LNCaP clone FGC (cell line): ENCODE data around the gene IFNL2.

Experiments used
- DNase-seq: peaks from one replicate; pipeline ENCODE4 v3.0.0-alpha.2; 2011; ENCODE audit warnings: low read depth
- H3K4me3 ChIP-seq: 2 replicates; pipeline ENCODE4 v1.5.1; 2011; ENCODE audit warnings: mild to moderate bottlenecking, low read depth, low read length, control low read depth
- TF ChIP-seq, protein P1 (sequence below): IDR thresholded peaks from 2 replicates; pipeline ENCODE4 v1.5.1; 2012; ENCODE audit warnings: mild to moderate bottlenecking; ENCODE audit not compliant: control insufficient read depth, insufficient read depth; ENCODE audit errors: extremely low read depth

Gene IFNL2

DNA sequence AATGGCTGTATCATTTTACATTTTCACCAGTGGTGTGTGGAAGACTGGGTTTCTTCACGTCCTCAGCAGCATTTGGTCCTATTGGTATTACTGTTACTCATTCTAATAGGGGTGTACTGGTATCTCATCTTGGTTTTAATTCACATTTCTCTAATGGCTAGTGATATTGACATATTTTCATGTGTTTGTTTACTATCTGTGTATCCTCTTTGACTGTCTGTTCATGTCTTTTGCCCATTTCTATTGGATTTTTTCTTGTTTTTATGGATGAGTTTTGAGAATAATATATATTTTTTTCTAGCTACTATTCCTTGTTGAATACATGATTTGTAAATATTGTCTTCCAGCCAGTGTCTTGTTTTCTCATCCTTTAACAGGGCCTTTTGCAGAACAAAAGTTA, 13.8 kb downstream of the IFNL2 start:
- DNase-seq: no peak
- H3K4me3 ChIP-seq: no peak overlapping the region
- TF ChIP-seq, protein P1, sequence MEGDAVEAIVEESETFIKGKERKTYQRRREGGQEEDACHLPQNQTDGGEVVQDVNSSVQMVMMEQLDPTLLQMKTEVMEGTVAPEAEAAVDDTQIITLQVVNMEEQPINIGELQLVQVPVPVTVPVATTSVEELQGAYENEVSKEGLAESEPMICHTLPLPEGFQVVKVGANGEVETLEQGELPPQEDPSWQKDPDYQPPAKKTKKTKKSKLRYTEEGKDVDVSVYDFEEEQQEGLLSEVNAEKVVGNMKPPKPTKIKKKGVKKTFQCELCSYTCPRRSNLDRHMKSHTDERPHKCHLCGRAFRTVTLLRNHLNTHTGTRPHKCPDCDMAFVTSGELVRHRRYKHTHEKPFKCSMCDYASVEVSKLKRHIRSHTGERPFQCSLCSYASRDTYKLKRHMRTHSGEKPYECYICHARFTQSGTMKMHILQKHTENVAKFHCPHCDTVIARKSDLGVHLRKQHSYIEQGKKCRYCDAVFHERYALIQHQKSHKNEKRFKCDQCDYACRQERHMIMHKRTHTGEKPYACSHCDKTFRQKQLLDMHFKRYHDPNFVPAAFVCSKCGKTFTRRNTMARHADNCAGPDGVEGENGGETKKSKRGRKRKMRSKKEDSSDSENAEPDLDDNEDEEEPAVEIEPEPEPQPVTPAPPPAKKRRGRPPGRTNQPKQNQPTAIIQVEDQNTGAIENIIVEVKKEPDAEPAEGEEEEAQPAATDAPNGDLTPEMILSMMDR: no peak

DNA sequence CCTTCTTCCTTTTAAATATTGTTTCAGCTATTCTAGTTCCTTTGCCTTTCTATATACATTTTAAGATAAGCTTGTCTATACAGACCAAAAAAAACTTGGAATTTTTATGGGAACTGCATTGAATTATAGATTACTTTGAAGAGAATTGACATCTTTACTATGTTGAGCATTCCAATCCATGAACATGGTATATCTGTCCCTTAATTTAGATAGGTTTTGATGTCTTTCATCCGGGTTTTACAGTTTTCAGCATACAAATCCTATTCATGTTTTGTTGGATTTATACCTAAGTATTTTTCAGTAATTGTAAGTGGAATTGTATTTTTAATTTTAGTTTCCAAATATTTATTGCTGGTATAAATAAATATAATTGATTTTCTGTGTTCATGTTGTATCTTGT, 15.8 kb downstream of the IFNL2 start:
- H3K4me3 ChIP-seq: no peak overlapping the region
- TF ChIP-seq, protein P1: no peak
- no peak for DNase-seq

DNA sequence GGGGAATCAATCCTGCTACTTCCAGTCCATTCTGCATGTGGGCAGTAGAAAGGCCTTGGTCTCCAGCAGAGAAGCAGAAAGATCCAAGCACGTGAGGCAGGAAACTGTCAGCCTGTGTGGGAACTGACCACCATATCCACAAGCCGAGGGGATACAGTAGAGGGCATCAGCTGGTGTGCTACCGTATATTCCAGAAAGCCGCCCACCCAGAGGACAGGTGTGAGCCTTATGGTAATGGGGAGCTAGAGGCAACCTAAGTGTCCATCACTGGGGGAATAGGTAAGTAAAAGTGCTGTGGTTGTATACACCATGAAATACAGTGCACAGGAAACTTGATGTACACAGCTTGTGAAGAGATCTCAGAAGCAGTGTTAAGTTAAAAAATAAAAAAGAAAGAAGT, 25.2 kb downstream of the IFNL2 start:
- DNase-seq: no peak
- no peak overlapping the region for H3K4me3 ChIP-seq
- TF ChIP-seq, protein P1: no peak

DNA sequence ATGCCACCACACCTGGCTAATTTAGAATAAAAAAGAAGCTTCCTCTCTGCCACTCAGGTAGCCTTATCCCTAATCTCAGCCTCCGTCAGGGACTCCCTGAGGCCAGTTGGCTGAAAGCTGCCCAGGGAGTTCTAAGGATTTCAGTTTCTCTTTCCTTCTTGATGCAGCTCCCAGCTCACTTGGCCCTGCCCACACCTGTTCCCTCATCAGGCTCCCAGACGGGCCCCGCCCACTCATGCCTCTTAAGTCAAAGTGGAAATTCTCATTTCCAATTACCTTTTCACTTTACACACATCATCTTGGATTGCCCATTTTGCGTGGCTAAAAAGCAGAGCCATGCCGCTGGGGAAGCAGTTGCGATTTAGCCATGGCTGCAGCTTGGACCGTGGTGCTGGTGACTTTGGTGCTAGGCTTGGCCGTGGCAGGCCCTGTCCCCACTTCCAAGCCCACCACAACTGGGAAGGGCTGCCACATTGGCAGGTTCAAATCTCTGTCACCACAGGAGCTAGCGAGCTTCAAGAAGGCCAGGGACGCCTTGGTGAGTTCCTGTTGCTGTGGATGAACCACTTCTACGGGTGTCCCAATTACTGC, 28.0 kb downstream of the IFNL2 start, which contains the start of gene IFNL1:
IFNL1 (plus strand) TSS at position 353 of the 591 bp plus-strand sequence; CDS start at position 368, 15 bp downstream.
- no peak within 1 kb of the TSS for H3K4me3 ChIP-seq
- TF ChIP-seq, protein P1: no peak
- no peak for DNase-seq

DNA sequence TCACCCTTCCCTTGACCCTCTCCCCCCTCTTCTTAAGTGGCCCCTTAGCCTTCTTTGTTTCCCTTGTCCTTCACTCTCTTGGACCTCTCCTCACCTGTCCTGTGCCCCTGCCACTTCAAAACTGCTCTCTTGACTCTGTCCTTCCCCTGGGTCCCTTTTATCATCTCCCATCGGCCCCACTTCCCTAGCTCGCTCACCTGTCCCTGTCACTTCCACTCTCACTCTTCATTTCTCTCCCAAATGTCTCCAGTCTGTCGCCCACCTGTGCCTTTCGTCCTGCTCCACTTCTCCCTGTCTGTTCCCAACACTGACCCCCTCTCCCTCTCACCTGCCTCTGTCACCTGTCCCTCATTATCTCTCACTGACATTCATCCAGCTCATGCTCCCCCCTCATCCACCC, 28.7 kb downstream of the IFNL2 start:
- no peak for DNase-seq
- no peak overlapping the region for H3K4me3 ChIP-seq
- TF ChIP-seq, protein P1: no peak

DNA sequence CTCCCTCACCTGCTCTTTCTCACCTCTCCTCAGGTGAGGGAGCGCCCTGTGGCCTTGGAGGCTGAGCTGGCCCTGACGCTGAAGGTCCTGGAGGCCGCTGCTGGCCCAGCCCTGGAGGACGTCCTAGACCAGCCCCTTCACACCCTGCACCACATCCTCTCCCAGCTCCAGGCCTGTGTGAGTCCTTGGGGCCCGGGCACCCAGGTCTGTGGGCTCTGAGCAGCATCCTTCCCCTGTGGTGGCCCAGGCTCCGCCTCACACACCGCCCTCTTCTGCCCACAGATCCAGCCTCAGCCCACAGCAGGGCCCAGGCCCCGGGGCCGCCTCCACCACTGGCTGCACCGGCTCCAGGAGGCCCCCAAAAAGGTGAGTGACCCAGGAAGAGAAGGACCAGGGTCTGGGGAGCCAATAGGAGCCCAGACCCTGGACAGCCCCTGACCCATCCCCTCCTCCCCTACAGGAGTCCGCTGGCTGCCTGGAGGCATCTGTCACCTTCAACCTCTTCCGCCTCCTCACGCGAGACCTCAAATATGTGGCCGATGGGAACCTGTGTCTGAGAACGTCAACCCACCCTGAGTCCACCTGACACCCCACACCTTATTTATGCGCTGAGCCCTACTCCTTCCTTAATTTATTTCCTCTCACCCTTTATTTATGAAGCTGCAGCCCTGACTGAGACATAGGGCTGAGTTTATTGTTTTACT, 29.9 kb downstream of the IFNL2 start:
- no peak for DNase-seq
- no peak overlapping the region for H3K4me3 ChIP-seq
- TF ChIP-seq, protein P1: no peak
